Measurements from ENCODE around the gene NEGR1.

Gene NEGR1

DNA sequence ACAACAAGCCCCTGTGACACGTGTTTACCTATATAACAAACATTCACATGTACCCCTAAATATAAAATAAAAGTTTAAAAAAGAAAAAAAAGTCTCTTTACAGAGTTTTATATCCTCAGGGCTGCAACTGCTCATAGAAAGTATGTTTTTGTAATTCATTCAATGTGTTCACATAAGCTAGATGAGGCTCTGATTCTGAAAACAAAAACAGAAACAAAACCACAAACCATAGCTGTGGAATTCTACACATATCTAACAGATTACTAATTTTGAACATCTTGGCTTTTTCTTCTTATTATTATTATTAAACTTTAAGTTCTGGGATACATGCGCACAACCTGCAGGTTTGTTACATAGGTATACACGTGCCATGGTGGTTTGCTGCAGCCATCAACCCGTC, 621.9 kb downstream of the NEGR1 start:
- Histone ChIP-seq H4K20me1 (ENCODE audit: insufficient read depth, low read length) (no peaks in the 10 kb centered on the region), H3K36me3 (replicated peaks; ENCODE audit: low read depth, low read length) (no peaks in the 10 kb centered on the region), H3K4me1 (ENCODE audit: low read length) (no peaks in the 10 kb centered on the region), H3K79me2 (ENCODE audit: low read length) (no peaks in the 10 kb centered on the region), H3K4me3 (ENCODE audit: low read length) (no peak overlapping the region), H3K27me3 (ENCODE audit: low read depth, low read length) (no peaks in the 10 kb centered on the region), H2AFZ (ENCODE audit: low read depth, low read length) (no peak overlapping the region), H3K9ac (ENCODE audit: low read length) (no peak overlapping the region), H3K27ac (ENCODE audit: low read length) (no peak overlapping the region), H3K9me3 (ENCODE audit: insufficient read depth, low read length) (no peaks in the 10 kb centered on the region), H3K4me2 (ENCODE audit: low read length) (no peak overlapping the region)
- TF ChIP-seq, protein P1, sequence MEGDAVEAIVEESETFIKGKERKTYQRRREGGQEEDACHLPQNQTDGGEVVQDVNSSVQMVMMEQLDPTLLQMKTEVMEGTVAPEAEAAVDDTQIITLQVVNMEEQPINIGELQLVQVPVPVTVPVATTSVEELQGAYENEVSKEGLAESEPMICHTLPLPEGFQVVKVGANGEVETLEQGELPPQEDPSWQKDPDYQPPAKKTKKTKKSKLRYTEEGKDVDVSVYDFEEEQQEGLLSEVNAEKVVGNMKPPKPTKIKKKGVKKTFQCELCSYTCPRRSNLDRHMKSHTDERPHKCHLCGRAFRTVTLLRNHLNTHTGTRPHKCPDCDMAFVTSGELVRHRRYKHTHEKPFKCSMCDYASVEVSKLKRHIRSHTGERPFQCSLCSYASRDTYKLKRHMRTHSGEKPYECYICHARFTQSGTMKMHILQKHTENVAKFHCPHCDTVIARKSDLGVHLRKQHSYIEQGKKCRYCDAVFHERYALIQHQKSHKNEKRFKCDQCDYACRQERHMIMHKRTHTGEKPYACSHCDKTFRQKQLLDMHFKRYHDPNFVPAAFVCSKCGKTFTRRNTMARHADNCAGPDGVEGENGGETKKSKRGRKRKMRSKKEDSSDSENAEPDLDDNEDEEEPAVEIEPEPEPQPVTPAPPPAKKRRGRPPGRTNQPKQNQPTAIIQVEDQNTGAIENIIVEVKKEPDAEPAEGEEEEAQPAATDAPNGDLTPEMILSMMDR (IDR thresholded peaks at IDR 0.05; ENCODE audit: low read depth, low read length): no peak
- no peak for TF ChIP-seq EZH2phosphoT487 (IDR thresholded peaks at IDR 0.05; ENCODE audit: low read depth)

DNA sequence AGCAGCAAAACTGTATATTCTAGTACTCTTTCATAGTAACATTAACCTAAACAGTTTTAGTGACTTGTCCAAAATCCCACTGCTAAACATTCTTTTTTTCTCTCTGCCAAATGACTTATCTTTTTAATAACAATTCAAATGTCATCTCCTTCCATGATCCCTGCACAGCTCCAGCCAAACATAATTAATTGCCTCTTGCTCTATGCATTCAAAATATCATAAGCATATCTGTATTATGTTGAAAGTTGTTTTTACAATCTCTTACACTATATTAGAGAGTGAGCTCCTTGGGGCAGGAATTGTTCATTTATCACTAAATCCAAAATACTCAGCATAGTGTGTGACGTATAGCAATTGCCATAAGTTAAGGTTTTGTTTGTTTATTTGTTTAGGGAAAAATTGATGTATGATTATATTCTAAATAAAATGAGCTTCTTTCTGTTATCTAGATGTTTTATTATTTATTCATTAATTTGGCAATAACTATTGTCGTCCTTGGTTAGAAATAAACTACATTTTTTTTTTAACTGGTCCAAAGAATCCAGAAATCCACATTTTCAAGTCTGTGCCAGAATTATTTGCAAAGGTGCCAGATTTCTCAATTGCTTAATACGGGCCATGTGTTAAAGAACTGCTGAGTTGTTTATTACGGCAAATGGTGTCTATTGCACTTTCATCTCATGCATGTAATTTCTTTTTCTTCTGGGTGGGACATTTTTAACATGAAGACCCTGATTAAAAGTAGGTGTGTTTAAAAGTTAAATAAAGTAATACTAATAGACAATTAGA, 624.3 kb downstream of the NEGR1 start:
- H3K9ac ChIP-seq (ENCODE audit: low read length): no peak overlapping the region
- peaks cover 4% of the 10 kb centered on the region; the same call in 1 of the 2 replicates for H3K4me1 ChIP-seq (ENCODE audit: low read length)
- no peak overlapping the region for H3K4me2 ChIP-seq (ENCODE audit: low read length)
- no peaks in the 10 kb centered on the region for H3K79me2 ChIP-seq (ENCODE audit: low read length)
- TF ChIP-seq EZH2phosphoT487 (IDR thresholded peaks at IDR 0.05; ENCODE audit: low read depth): no peak
- TF ChIP-seq, protein P1 (IDR thresholded peaks at IDR 0.05; ENCODE audit: low read depth, low read length): no peak
- H3K4me3 ChIP-seq (ENCODE audit: low read length): no peak overlapping the region
- no peaks in the 10 kb centered on the region for H4K20me1 ChIP-seq (ENCODE audit: insufficient read depth, low read length)
- H3K27ac ChIP-seq (ENCODE audit: low read length): no peak overlapping the region
- H3K36me3 ChIP-seq (replicated peaks; ENCODE audit: low read depth, low read length): no peaks in the 10 kb centered on the region
- H3K9me3 ChIP-seq (ENCODE audit: insufficient read depth, low read length): no peaks in the 10 kb centered on the region
- H2AFZ ChIP-seq (ENCODE audit: low read depth, low read length): no peak overlapping the region
- H3K27me3 ChIP-seq (ENCODE audit: low read depth, low read length): no peaks in the 10 kb centered on the region

DNA sequence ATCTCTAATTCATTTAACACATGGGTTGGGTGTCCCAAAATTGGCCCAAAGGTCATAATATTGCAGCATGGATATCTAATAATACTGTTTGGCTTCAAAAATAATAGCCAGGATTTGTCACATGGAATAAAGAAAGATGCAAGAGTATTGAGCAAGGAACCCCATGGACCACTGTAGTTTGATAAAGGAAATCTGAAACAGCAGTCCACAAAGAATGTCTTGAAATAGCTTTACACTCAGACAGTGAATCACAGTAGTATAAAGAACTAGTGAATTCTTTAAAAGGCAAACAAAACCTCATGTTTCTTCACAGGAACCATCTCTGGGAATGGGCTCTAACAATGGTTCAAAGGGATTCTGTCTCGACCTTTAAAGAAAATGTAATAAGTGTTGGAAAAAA, 625.4 kb downstream of the NEGR1 start:
- no peaks in the 10 kb centered on the region for H3K79me2 ChIP-seq (ENCODE audit: low read length)
- H3K4me3 ChIP-seq (ENCODE audit: low read length): no peak overlapping the region
- H3K9ac ChIP-seq (ENCODE audit: low read length): no peak overlapping the region
- no peak overlapping the region for H3K27ac ChIP-seq (ENCODE audit: low read length)
- peaks cover 4% of the 10 kb centered on the region; the same call in 1 of the 2 replicates for H3K4me1 ChIP-seq (ENCODE audit: low read length)
- H3K4me2 ChIP-seq (ENCODE audit: low read length): no peak overlapping the region
- TF ChIP-seq, protein P1 (IDR thresholded peaks at IDR 0.05; ENCODE audit: low read depth, low read length): no peak
- no peak for TF ChIP-seq EZH2phosphoT487 (IDR thresholded peaks at IDR 0.05; ENCODE audit: low read depth)
- no peaks in the 10 kb centered on the region for H4K20me1 ChIP-seq (ENCODE audit: insufficient read depth, low read length)
- no peaks in the 10 kb centered on the region for H3K27me3 ChIP-seq (ENCODE audit: low read depth, low read length)
- H3K9me3 ChIP-seq (ENCODE audit: insufficient read depth, low read length): no peaks in the 10 kb centered on the region
- no peaks in the 10 kb centered on the region for H3K36me3 ChIP-seq (replicated peaks; ENCODE audit: low read depth, low read length)
- H2AFZ ChIP-seq (ENCODE audit: low read depth, low read length): no peak overlapping the region

DNA sequence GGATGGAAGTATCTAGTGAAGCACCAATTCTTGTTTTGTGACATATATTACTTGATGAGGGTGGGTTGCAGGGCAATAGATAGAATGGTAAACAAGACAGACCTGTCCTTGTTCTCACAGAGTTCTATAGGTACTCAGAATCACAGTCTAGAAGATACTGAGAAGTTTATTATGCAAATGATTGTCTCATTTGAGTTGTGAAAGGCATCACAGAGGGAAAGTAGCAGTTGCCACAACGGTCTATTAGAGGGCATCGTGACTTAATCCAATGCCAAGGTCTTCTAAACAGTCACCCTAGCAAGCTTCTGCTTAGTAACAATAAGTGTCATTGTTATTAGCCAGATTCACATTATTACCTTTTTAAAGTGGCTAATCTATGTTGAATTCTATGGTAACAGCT, 626.7 kb downstream of the NEGR1 start:
- no peak overlapping the region for H3K9ac ChIP-seq (ENCODE audit: low read length)
- no peaks in the 10 kb centered on the region for H3K9me3 ChIP-seq (ENCODE audit: insufficient read depth, low read length)
- H3K36me3 ChIP-seq (replicated peaks; ENCODE audit: low read depth, low read length): no peaks in the 10 kb centered on the region
- TF ChIP-seq EZH2phosphoT487 (IDR thresholded peaks at IDR 0.05; ENCODE audit: low read depth): no peak
- TF ChIP-seq, protein P1 (IDR thresholded peaks at IDR 0.05; ENCODE audit: low read depth, low read length): no peak
- H3K27ac ChIP-seq (ENCODE audit: low read length): no peak overlapping the region
- H2AFZ ChIP-seq (ENCODE audit: low read depth, low read length): no peak overlapping the region
- H3K4me1 ChIP-seq (ENCODE audit: low read length): peaks cover 4% of the 10 kb centered on the region; the same call in 1 of the 2 replicates
- H3K27me3 ChIP-seq (ENCODE audit: low read depth, low read length): no peaks in the 10 kb centered on the region
- H4K20me1 ChIP-seq (ENCODE audit: insufficient read depth, low read length): no peaks in the 10 kb centered on the region
- H3K4me2 ChIP-seq (ENCODE audit: low read length): no peak overlapping the region
- H3K4me3 ChIP-seq (ENCODE audit: low read length): no peak overlapping the region
- no peaks in the 10 kb centered on the region for H3K79me2 ChIP-seq (ENCODE audit: low read length)
